GM04503 (cell line): Measurements from ENCODE around the gene PRR14L.
"Not testable (repeated sequence)": the region's sequence is repeated elsewhere in the genome, so short reads cannot be mapped to it uniquely, and the experiment has no call there.

ENCODE experiments used
- DNase-seq: peaks from one replicate; pipeline ENCODE4 v3.0.0-alpha.2; 2012; ENCODE audit warnings: low read depth

Gene PRR14L

GRCh38 chr22:31681349-31682345 lies 68.3 kb downstream of the PRR14L start:
- peak; percentile 28 for DNase-seq

GRCh38 chr22:31680861-31681341 lies 69.0 kb downstream of the PRR14L start:
- DNase-seq, result peak; percentile 50

GRCh38 chr22:31678748-31679147 lies 71.2 kb downstream of the PRR14L start:
- DNase-seq, result no peak

GRCh38 chr22:31676700-31677099 lies 73.2 kb downstream of the PRR14L start:
- peak; percentile 63 for DNase-seq

GRCh38 chr22:31674219-31674618 lies 75.7 kb downstream of the PRR14L start:
- not testable (repeated sequence) for DNase-seq

GRCh38 chr22:31668849-31669248 lies 81.1 kb downstream of the PRR14L start:
- not testable (repeated sequence) for DNase-seq

GRCh38 chr22:31662668-31663037 lies 87.3 kb downstream of the PRR14L start:
- no peak for DNase-seq

- peak; percentile 63 for DNase-seq
Observed at GRCh38 chr22:31661851-31662667, 87.9 kb downstream of the PRR14L start, which contains the start of gene PISD. PISD (minus strand) TSS chr22:31662215; CDS start chr22:31662208, 7 bp downstream.

- DNase-seq, result peak; percentile 61
Observed at GRCh38 chr22:31660860-31661341, 89.0 kb downstream of the PRR14L start.

- no peak for DNase-seq
Observed at GRCh38 chr22:31659246-31659645, 90.7 kb downstream of the PRR14L start.

GRCh38 chr22:31654408-31654807 lies 95.5 kb downstream of the PRR14L start:
- DNase-seq, result no peak

- DNase-seq, result no peak
Observed at GRCh38 chr22:31653944-31654343, 96.0 kb downstream of the PRR14L start.

- DNase-seq, result no peak
Observed at GRCh38 chr22:31652911-31653684, 96.8 kb downstream of the PRR14L start.

- no peak for DNase-seq
Observed at GRCh38 chr22:31652088-31652487, 97.8 kb downstream of the PRR14L start.

- no peak for DNase-seq
Observed at GRCh38 chr22:31651664-31652063, 98.3 kb downstream of the PRR14L start.

- DNase-seq, result peak; percentile 70
Observed at GRCh38 chr22:31650391-31650790, 99.5 kb downstream of the PRR14L start.

- peak; percentile 94 for DNase-seq
Observed at GRCh38 chr22:31647523-31648320, 102.2 kb downstream of the PRR14L start.

GRCh38 chr22:31647066-31647465 lies 102.9 kb downstream of the PRR14L start:
- DNase-seq, result no peak

GRCh38 chr22:31646186-31647019 lies 103.5 kb downstream of the PRR14L start:
- peak; percentile 96 for DNase-seq
